CD4-positive, alpha-beta T cell treated with Interleukin-15 for 4 hours (primary cell): Measurements from ENCODE around the gene ROBO2.
"Not testable (repeated sequence)": the region's sequence is repeated elsewhere in the genome, so short reads cannot be mapped to it uniquely, and the experiment has no call there.

Source experiments
- DNase-seq: peaks from one replicate; pipeline ENCODE4 v3.0.0-alpha.2; 2020; ENCODE audit warnings: low spot score

The ROBO2 gene

DNA sequence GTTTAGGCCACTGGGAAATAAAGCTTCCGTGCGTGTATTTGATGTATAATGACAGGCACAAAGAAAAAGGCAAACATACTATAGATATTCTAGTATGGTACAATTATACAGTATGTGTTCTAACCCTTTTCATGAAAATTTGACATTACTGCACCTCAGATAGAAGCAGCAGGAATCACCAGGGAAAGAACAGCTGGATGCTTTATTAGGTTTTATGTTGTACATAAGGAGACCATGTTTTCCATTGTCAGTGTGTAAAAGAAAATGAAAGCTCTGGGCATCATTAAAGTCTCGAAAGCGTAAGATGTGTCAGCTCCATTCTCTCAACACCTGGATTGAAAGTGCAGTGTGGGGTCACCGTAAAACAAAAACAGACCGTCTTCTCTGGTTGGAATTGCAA is 302.1 kb downstream of the ROBO2 start:
- DNase-seq, result no peak

DNA sequence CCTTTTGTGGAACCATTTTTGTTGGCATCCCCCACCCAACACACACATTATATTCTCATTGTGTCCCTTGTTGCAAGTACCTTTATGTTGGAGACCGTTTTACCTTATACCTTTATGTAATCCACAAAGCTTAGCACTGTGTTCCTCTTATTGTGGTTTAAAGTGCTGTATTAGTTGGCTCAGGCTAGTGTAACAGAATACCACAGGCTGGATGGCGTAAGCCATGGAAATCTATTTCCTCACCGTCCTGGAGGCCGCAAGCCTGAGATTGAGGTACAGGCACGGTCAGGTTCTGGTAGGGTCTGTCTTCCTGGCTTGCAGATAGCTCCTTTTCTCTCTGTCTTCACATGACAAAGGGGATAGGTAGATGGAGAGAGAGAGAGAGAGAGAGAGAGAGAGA is 302.8 kb downstream of the ROBO2 start:
- DNase-seq, result no peak

- DNase-seq, result no peak
Observed at GRCh38 chr3:77345009-77345408, 305.1 kb downstream of the ROBO2 start.

DNA sequence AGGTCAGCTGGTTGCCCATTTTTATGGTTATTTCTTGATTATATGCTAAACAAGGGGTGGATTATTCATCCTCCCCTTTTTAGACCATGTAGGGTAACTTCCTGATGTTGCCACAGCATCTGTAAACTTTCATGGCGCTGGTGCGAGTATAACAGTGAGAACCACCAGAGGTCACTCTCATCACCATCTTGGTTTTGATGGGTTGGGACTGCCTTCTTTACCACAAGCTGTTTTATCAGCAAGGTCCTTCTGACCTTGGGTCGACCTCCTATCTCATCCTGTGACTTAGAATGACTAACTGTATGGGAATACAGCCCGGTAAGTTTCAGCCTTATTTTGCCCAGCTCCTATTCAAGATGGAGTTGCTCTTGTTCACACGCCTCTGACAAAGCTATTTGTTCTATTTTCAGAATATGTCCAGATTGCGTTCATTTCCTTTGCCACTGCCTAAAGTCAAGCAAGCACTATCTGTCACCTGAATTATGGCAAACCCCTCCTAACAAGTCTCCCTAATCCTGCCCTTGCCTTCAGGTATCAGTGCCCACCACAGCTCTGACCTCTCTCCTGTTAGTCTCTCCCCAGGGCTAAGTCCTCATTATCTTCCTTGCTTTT is 308.5 kb downstream of the ROBO2 start:
- no peak for DNase-seq

DNA sequence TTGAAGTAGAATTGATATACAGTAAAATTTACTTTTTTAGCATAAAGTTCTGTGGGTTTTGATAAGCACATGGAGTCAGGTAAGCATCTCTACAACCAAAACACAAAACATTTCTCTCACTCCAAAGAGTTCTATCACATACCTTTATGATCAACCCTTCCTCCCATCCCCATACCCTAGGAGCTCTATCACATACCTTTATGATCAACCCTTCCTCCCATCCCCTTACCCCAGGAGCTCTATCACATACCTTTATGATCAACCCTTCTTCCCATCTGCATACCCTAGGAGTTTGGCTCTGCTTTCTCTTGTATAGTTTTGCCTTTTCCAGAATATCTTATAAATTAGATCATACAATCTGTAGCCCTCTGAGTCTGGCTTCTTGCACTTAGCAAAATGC is 315.1 kb downstream of the ROBO2 start:
- DNase-seq, result no peak

DNA sequence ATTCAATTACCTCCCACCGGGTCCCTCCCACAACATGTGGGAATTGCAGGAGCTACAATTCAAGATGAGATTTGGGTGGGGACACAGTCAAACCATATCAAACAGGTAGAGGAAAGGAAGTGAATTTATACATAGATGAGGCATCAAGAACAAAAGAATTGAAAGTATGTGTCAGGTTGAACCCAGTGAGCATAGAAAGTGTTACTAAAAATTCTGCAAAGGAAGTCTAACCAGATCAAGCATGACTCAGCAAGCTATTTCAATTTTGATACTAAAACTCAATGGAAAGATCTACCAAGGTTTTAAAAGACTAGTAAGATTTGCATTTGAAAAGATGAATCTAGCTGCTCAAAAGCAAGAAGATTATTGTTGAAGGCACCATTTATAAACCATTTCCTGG is 323.0 kb downstream of the ROBO2 start:
- DNase-seq, result no peak

DNA sequence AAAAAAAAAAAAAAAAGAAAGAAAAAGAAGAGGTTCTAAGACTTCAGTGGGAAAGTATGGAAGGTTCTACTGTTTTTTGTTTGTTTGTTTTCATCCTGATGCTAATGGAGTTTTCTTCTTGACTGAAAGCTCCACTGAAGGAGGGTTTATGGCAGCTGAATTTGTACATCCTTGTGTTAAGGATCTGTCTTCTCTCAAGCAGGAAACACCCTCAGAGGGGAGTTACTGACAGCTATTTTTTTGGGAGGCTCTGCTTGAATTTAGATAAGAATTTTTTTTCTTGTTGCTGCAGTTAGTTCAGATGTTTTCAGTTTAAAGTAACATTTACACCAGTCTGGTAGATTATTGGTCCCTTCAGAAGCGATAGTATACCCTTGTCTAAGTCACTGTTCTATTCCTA is 325.3 kb downstream of the ROBO2 start:
- no peak for DNase-seq

GRCh38 chr3:77370413-77370812 is 330.5 kb downstream of the ROBO2 start:
- no peak for DNase-seq

DNA sequence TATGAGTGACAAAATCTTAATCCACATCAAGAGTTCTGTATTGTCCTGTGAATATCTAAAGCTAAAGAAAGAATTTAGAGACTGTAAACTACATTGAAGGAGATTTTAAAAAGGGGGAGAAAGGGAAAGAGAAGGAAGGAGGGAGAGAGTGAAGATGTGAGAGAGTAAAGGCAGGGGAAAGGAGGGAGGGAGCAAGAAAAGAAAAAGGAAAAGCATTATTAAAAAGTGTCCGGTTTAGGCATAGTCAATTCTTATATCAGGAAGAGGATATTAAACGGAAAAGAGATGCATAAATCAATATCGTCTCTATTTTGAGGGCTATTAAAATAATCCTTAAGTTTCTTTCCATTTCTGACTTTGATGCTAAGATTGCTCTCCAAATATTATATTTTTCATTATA is 332.1 kb downstream of the ROBO2 start:
- no peak for DNase-seq

DNA sequence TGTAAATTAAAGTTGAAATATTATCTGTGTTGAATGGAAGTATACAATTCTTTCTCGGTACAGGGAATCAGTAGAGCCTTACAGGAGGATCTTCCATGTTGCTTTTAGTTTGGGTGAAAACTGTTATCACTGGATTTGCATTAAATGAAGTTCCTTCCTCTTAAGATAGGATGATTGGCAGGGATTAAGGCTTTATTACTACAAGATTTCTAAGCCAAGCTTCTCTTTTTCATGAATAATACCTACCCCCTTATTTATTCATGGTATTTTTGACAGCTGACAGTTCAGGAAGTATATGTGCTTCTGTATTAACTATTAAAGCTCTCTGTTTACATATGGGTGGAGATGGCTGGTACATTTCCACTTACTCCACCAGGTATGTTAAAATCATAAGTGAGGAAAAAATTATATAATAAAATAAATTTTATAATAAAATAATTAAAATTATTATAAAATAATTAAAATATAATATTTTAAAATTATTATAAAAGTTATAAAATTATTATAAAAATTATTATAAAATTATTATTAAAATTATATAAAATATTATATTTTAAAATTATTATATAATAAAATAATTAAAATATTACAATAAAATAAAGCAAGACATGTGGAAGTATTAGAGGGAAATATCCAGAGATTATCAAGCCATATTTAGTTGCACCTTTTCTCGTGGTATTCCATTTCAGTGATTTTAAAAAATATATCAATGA is 332.9 kb downstream of the ROBO2 start:
- no peak for DNase-seq

GRCh38 chr3:77373619-77374018 is 333.7 kb downstream of the ROBO2 start:
- DNase-seq, result no peak

GRCh38 chr3:77376511-77376910 is 336.6 kb downstream of the ROBO2 start:
- no peak for DNase-seq

- no peak for DNase-seq
Observed at GRCh38 chr3:77377717-77378116, 337.8 kb downstream of the ROBO2 start.

DNA sequence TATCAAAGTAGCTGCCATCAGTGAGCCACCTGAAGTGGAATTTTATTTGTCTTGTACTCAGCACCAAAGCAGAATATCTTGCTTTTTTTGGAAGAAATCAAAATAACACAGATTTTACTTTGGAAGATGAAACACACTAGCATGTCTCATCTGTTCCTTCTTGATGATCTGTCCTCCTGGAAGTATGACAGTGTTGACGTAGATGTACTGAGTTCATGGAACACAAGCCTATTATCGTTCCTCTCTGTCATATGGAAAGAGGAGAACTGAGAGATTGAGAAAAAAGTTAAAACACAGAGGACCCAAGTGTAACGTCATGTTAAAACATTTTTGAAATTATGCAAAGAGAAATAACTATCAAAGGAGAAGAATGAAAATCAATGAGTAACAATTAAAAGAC is 340.2 kb downstream of the ROBO2 start:
- no peak for DNase-seq

GRCh38 chr3:77381431-77381830 is 341.5 kb downstream of the ROBO2 start:
- DNase-seq, result no peak

GRCh38 chr3:77392181-77392580 is 352.3 kb downstream of the ROBO2 start:
- no peak for DNase-seq

DNA sequence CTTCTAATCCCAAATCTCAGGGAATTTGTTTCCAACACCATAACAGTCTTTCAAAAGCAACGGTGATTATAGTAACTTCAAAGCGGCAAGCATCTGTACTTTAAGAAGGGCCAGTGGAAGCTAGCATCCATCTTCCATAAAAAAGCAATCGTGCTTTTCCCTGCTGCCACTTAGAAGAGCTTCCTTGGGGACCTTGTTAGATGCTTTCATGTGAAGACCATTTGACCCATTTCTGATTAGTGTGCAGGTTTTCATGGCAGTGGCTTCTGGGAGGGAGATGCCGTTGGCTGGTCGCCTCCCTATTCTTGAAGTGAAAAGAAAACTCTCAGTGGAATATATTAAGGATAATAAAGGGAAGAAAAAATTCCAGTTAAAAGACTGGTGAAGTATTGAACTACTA is 354.1 kb downstream of the ROBO2 start:
- DNase-seq, result no peak

GRCh38 chr3:77404871-77405270 is 365.0 kb downstream of the ROBO2 start:
- no peak for DNase-seq

- DNase-seq, result no peak
Observed at GRCh38 chr3:77407441-77407840, 367.5 kb downstream of the ROBO2 start.

- DNase-seq, result not testable (repeated sequence)
Observed at GRCh38 chr3:77410334-77410733, 370.4 kb downstream of the ROBO2 start.

DNA sequence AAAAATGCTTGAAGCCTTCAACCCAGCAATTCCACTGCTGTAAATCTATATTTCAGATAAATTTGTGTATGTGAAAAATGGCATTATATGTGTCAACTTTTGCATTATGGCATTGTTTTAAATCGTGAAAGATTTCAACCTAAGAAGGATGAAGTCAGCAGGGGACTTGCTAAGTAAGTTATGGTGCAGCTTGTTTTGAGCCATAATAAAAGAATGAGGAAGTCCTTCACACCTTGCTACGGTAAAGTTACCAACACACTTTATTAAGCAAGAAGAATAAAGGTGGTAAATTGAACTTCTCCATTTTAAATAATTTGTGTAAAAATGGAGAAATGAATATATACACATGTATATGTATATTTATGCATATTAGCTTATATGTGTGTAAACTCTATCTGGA is 371.4 kb downstream of the ROBO2 start:
- no peak for DNase-seq

GRCh38 chr3:77412021-77412438 is 372.1 kb downstream of the ROBO2 start:
- no peak for DNase-seq

DNA sequence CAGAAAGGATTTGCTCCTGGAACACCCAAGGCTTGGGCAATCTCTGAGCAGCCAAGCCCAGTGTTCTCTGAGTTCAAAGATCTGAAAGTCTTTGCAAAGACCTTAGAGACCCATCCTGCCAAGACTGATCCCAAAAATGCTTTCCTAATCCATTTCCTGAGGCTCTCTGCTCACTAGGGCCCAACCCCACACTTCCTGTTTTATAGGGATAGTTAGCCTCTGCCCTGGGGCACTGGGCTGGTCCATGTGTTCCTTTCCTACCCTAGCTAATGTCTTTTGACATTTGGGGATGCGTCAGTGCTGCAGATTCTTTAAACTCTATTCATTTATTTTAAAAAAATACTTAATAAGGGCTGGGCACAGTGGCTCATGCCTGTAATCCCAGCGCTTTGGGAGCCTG is 372.7 kb downstream of the ROBO2 start:
- DNase-seq, result no peak

- no peak for DNase-seq
Observed at GRCh38 chr3:77414881-77415280, 375.0 kb downstream of the ROBO2 start.
